Peyer's patch (tissue), 4 donors: ENCODE results near the gene NMS. TPM values are rescaled to one million over a fixed set of nuclear protein-coding genes. Genes with fewer than 3 reads are reported as not detected.

Experiments
- DNase-seq, 3 donors: peaks; one replicate each; pipeline ENCODE4 v3.0.0-alpha.2; 2017 to 2019
- H3K27ac ChIP-seq, 4 donors: fragments of 200-600 bp; sonication (generic); one replicate each; pipeline ENCODE4 v1.5.1; 2016 to 2019
- H3K27me3 ChIP-seq, 2 donors: fragments of 200-600 bp; sonication (generic); one replicate each; pipeline ENCODE4 v1.5.1; 2019
- H3K36me3 ChIP-seq, 3 donors: fragments of 200-600 bp; sonication (generic); one replicate each; pipeline ENCODE4 v1.5.1; 2016 to 2019
- H3K4me1 ChIP-seq, 4 donors: fragments of 200-600 bp; sonication (generic); one replicate each; pipeline ENCODE4 v1.5.1; 2016 to 2019
- H3K4me3 ChIP-seq, 4 donors: fragments of 200-600 bp; sonication (generic); 1 replicate in 3 of 4; 2 replicates in 1 of 4; pipeline ENCODE4 v1.5.1; 2016 to 2019; ENCODE audit warnings: mild to moderate bottlenecking in 1 of 4
- H3K9me3 ChIP-seq, 4 donors: fragments of 200-600 bp; sonication (generic); one replicate each; pipeline ENCODE4 v1.5.1; 2016 to 2019; ENCODE audit warnings: mild to moderate bottlenecking in 1 of 4
- POLR2A ChIP-seq, 2 donors: fragments of 450-650 bp; IDR thresholded peaks; one replicate each; pipeline ENCODE4 v1.5.1; 2017; ENCODE audit warnings: antibody characterized with exemption in 2 of 2, mild to moderate bottlenecking in 2 of 2, moderate library complexity in 2 of 2
- total RNA-seq, 4 donors: library from RNA; depleted of rRNA; stranded (reverse); fragments of >200 nt; gene quantifications; one replicate each; pipeline ENCODE4 v1.1.0, GENCODE V29; 2016
- TF ChIP-seq, protein P1 (sequence below), 6 experiments: fragments of 450-650 bp in 4 of 6; fragments of 200-600 bp in 2 of 6; sonication (generic) in 1 of 6; IDR thresholded peaks; one replicate each; pipeline ENCODE4 v1.5.1; 2017 to 2019; ENCODE audit warnings: antibody characterized with exemption in 6 of 6, mild to moderate bottlenecking in 3 of 6, moderate library complexity in 1 of 6

The NMS gene
- total RNA-seq, 4 donors from 2014 or later, result not detected

- Histone ChIP-seq H3K4me1 (no peaks in the 10 kb centered on the region), H3K27ac (no peak overlapping the region), H3K27me3 (no peaks in the 10 kb centered on the region), H3K36me3 (no peaks in the 10 kb centered on the region), H3K4me3 (no peak overlapping the region), H3K9me3 (peaks cover 0 to 10% (median 0%) of the 10 kb centered on the region in 4 donors)
- TF ChIP-seq, protein P1, sequence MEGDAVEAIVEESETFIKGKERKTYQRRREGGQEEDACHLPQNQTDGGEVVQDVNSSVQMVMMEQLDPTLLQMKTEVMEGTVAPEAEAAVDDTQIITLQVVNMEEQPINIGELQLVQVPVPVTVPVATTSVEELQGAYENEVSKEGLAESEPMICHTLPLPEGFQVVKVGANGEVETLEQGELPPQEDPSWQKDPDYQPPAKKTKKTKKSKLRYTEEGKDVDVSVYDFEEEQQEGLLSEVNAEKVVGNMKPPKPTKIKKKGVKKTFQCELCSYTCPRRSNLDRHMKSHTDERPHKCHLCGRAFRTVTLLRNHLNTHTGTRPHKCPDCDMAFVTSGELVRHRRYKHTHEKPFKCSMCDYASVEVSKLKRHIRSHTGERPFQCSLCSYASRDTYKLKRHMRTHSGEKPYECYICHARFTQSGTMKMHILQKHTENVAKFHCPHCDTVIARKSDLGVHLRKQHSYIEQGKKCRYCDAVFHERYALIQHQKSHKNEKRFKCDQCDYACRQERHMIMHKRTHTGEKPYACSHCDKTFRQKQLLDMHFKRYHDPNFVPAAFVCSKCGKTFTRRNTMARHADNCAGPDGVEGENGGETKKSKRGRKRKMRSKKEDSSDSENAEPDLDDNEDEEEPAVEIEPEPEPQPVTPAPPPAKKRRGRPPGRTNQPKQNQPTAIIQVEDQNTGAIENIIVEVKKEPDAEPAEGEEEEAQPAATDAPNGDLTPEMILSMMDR (IDR thresholded peaks at IDR 0.05), result no peak
- TF ChIP-seq POLR2A (IDR thresholded peaks at IDR 0.05), result no peak
- DNase-seq, result no peak
Measured at GRCh38 chr2:100460904-100461530, 9.3 kb upstream of the NMS start.

- TF ChIP-seq, protein P1 (IDR thresholded peaks at IDR 0.05), result no peak
- no peak for TF ChIP-seq POLR2A (IDR thresholded peaks at IDR 0.05)
- H3K27ac ChIP-seq, result no peak overlapping the region
- H3K4me1 ChIP-seq, result no peaks in the 10 kb centered on the region
- H3K9me3 ChIP-seq, result no peaks in the 10 kb centered on the region
- H3K36me3 ChIP-seq, result no peaks in the 10 kb centered on the region
- no peaks in the 10 kb centered on the region for H3K27me3 ChIP-seq
- no peak for DNase-seq
- no peak overlapping the region for H3K4me3 ChIP-seq
Measured at GRCh38 chr2:100470898-100471514, 724 bp downstream of the NMS start.

- Histone ChIP-seq H3K9me3 (no peaks in the 10 kb centered on the region), H3K27ac (no peak overlapping the region), H3K36me3 (no peaks in the 10 kb centered on the region), H3K4me3 (no peak overlapping the region), H3K27me3 (no peaks in the 10 kb centered on the region), H3K4me1 (no peaks in the 10 kb centered on the region)
- no peak for DNase-seq
- TF ChIP-seq, protein P1 (IDR thresholded peaks at IDR 0.05), result no peak
- no peak for TF ChIP-seq POLR2A (IDR thresholded peaks at IDR 0.05)
Measured at GRCh38 chr2:100476606-100477005, 6.3 kb downstream of the NMS start.

- no peaks in the 10 kb centered on the region for H3K27me3 ChIP-seq
- H3K9me3 ChIP-seq, result no peaks in the 10 kb centered on the region
- H3K4me3 ChIP-seq, result no peak overlapping the region
- no peaks in the 10 kb centered on the region for H3K4me1 ChIP-seq
- no peaks in the 10 kb centered on the region for H3K36me3 ChIP-seq
- TF ChIP-seq, protein P1 (IDR thresholded peaks at IDR 0.05), result no peak
- no peak for TF ChIP-seq POLR2A (IDR thresholded peaks at IDR 0.05)
- H3K27ac ChIP-seq, result no peak overlapping the region
- DNase-seq, result no peak
Measured at GRCh38 chr2:100482741-100483140, 12.5 kb downstream of the NMS start.

GRCh38 chr2:100483895-100484294 is 13.6 kb downstream of the NMS start:
- no peak overlapping the region for H3K4me3 ChIP-seq
- H3K36me3 ChIP-seq, result no peaks in the 10 kb centered on the region
- DNase-seq, result no peak
- H3K4me1 ChIP-seq, result no peaks in the 10 kb centered on the region
- TF ChIP-seq, protein P1 (IDR thresholded peaks at IDR 0.05), result no peak
- TF ChIP-seq POLR2A (IDR thresholded peaks at IDR 0.05), result no peak
- no peaks in the 10 kb centered on the region for H3K9me3 ChIP-seq
- H3K27ac ChIP-seq, result no peak overlapping the region
- H3K27me3 ChIP-seq, result no peaks in the 10 kb centered on the region
